GM12872 (cell line): Measurements from ENCODE around the gene ACER1.

Experiments used
- CTCF ChIP-seq: IDR thresholded peaks from 3 replicates; pipeline ENCODE4 v1.5.1; 2011; ENCODE audit warnings: low read depth, mild to moderate bottlenecking, low read length, moderate library complexity; ENCODE audit not compliant: insufficient read depth

The ACER1 gene

GRCh38 chr19:6375411-6376010 is 42.1 kb upstream of the ACER1 start, which contains the start of gene PSPN:
Gene PSPN, minus strand, starts transcription at chr19:6375933. Its CDS starts 84 bp downstream, at chr19:6375849.
- no peak for TF ChIP-seq CTCF

GRCh38 chr19:6374711-6375410 is 41.4 kb upstream of the ACER1 start:
- TF ChIP-seq CTCF, result no peak

GRCh38 chr19:6374161-6374709 is 40.8 kb upstream of the ACER1 start:
- no peak for TF ChIP-seq CTCF

GRCh38 chr19:6373813-6374108 is 40.3 kb upstream of the ACER1 start:
- no peak for TF ChIP-seq CTCF

GRCh38 chr19:6373096-6373812 is 39.8 kb upstream of the ACER1 start:
- no peak for TF ChIP-seq CTCF

- TF ChIP-seq CTCF, result no peak
Measured at GRCh38 chr19:6372594-6373095, 39.2 kb upstream of the ACER1 start, which contains the start of gene ALKBH7. Gene ALKBH7, plus strand, starts transcription at chr19:6372794. Its CDS starts 27 bp downstream, at chr19:6372821.

- TF ChIP-seq CTCF, result no peak
Measured at GRCh38 chr19:6364353-6364752, 30.9 kb upstream of the ACER1 start.
